GM12878 (cell line): ENCODE measurements around the gene TMEM225B.

Source experiments
- BRCA1 ChIP-seq: IDR thresholded peaks from 2 replicates; pipeline ENCODE4 v1.6.1; 2011; ENCODE audit warnings: low read depth, low read length, improper control_type of control experiment
- POLR2AphosphoS5 ChIP-seq: IDR thresholded peaks from 2 replicates; pipeline ENCODE4 v1.6.1; 2011; ENCODE audit warnings: mild to moderate bottlenecking, low read length, inconsistent platforms
- RBBP5 ChIP-seq: fragments of 200-600 bp; sonication (generic); conservative IDR thresholded peaks from 2 replicates; pipeline ENCODE4 v1.6.1; 2016
- YBX1 ChIP-seq: fragments of 450-650 bp; IDR thresholded peaks from 2 replicates; pipeline ENCODE4 v1.6.1; 2016; ENCODE audit warnings: antibody characterized with exemption
- TF ChIP-seq, protein P1 (sequence below), 3 experiments: IDR thresholded peaks in 2 of 3; conservative IDR thresholded peaks in 1 of 3; 2 replicates each; pipeline ENCODE4 v1.5.1; 2011; ENCODE audit warnings: low read depth in 3 of 3, low read length in 3 of 3, mild to moderate bottlenecking in 3 of 3, control low read depth in 2 of 3, moderate library complexity in 2 of 3, inconsistent platforms in 1 of 3, mixed read lengths in 1 of 3; ENCODE audit not compliant: control insufficient read depth in 2 of 3, insufficient read depth in 1 of 3; ENCODE audit errors: extremely low read depth in 1 of 3

DNA sequence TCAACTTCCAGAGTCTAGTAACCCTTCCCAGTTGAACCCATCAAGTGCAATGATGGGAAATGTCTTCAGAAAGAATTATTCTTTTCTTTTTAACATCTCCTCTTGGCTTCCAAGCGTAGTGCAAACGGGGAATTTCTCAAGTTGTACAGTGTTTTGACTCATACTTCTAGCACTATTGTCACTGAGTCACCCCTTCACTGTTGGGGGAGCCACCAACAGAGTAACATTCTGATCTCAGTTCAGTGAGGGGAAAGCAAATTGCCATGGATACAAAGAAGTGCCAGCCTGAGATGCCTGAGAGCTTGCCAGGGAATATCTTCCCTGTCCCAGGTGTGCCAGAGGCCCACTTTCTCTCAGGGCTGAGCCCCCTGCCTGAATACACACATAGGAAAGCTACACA, 50.8 kb downstream of the TMEM225B start:
- TF ChIP-seq, protein P1, sequence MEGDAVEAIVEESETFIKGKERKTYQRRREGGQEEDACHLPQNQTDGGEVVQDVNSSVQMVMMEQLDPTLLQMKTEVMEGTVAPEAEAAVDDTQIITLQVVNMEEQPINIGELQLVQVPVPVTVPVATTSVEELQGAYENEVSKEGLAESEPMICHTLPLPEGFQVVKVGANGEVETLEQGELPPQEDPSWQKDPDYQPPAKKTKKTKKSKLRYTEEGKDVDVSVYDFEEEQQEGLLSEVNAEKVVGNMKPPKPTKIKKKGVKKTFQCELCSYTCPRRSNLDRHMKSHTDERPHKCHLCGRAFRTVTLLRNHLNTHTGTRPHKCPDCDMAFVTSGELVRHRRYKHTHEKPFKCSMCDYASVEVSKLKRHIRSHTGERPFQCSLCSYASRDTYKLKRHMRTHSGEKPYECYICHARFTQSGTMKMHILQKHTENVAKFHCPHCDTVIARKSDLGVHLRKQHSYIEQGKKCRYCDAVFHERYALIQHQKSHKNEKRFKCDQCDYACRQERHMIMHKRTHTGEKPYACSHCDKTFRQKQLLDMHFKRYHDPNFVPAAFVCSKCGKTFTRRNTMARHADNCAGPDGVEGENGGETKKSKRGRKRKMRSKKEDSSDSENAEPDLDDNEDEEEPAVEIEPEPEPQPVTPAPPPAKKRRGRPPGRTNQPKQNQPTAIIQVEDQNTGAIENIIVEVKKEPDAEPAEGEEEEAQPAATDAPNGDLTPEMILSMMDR (IDR thresholded peaks at IDR 0.05 in 2 of 3, conservative IDR thresholded peaks at IDR 0.05 in 1 of 3; ENCODE audit: control insufficient read depth in 2 of 3, extremely low read depth in 1 of 3, insufficient read depth in 1 of 3, low read depth in 3 of 3, low read length in 3 of 3) = no peak
- TF ChIP-seq BRCA1 = no peak
- TF ChIP-seq POLR2AphosphoS5 = no peak
- TF ChIP-seq YBX1 = no peak
- TF ChIP-seq RBBP5 = no peak
